Transverse colon (tissue), 4 donors: Measurements from ENCODE around the gene STRBP.

ENCODE experiments used
- CTCF ChIP-seq, 5 experiments: fragments of 200-600 bp in 3 of 5; fragments of 450-650 bp in 2 of 5; sonication (generic) in 3 of 5; IDR thresholded peaks; 1 replicate in 2 of 5; 2 replicates in 3 of 5; pipeline ENCODE4 v1.5.1; 2016 to 2017; ENCODE audit warnings: antibody characterized with exemption in 5 of 5, inconsistent platforms in 3 of 5, mild to moderate bottlenecking in 2 of 5, moderate library complexity in 1 of 5
- POLR2AphosphoS5 ChIP-seq, 3 donors: sonication (generic); formaldehyde crosslinking; IDR thresholded peaks; one replicate each; pipeline ENCODE4 v1.6.1; 2016; ENCODE audit warnings: antibody characterized with exemption in 3 of 3

- TF ChIP-seq CTCF (IDR thresholded peaks at IDR 0.05) (no peak), POLR2AphosphoS5 (IDR thresholded peaks at IDR 0.05) (no peak)
Observed at GRCh38 chr9:123174079-123174478, 94.3 kb downstream of the STRBP start.
